CD4-positive, alpha-beta T cell treated with Interleukin-15 for 1 hour (primary cell): ENCODE results near the gene DUSP18.
"Not testable (repeated sequence)": the region's sequence is repeated elsewhere in the genome, so short reads cannot be mapped to it uniquely, and the experiment has no call there.

Experiments
- DNase-seq: peaks from one replicate; pipeline ENCODE4 v3.0.0-alpha.2; 2020

The DUSP18 gene

GRCh38 chr22:30667494-30668385, at the start of gene DUSP18:
Gene DUSP18, minus strand, starts transcription at chr22:30667875. Its CDS starts 3,872 bp downstream, at chr22:30664003.
- DNase-seq = peak; percentile 92

GRCh38 chr22:30714062-30714461, 46.4 kb upstream of the DUSP18 start:
- no peak for DNase-seq

- DNase-seq = no peak
Measured at GRCh38 chr22:30712094-30712493, 44.4 kb upstream of the DUSP18 start.

GRCh38 chr22:30709980-30710379, 42.3 kb upstream of the DUSP18 start:
- not testable (repeated sequence) for DNase-seq

- DNase-seq = no peak
Measured at GRCh38 chr22:30705710-30706651, 38.3 kb upstream of the DUSP18 start.

GRCh38 chr22:30704978-30705377, 37.3 kb upstream of the DUSP18 start:
- no peak for DNase-seq

- DNase-seq = no peak
Measured at GRCh38 chr22:30702856-30703255, 35.2 kb upstream of the DUSP18 start.

GRCh38 chr22:30701872-30702271, 34.2 kb upstream of the DUSP18 start:
- no peak for DNase-seq

GRCh38 chr22:30697975-30698374, 30.3 kb upstream of the DUSP18 start:
- DNase-seq = no peak

- no peak for DNase-seq
Measured at GRCh38 chr22:30695871-30696655, 28.4 kb upstream of the DUSP18 start.

GRCh38 chr22:30695351-30695851, 27.7 kb upstream of the DUSP18 start:
- DNase-seq = no peak

- peak; percentile 18 for DNase-seq
Measured at GRCh38 chr22:30694640-30695350, 27.1 kb upstream of the DUSP18 start, which contains the start of gene OSBP2. Gene OSBP2, plus strand, starts transcription at chr22:30694874. Its CDS starts 36 bp downstream, at chr22:30694910.

GRCh38 chr22:30694171-30694639, 26.5 kb upstream of the DUSP18 start:
- peak; percentile 59 for DNase-seq

- no peak for DNase-seq
Measured at GRCh38 chr22:30691204-30691603, 23.5 kb upstream of the DUSP18 start.

GRCh38 chr22:30689622-30690021, 21.9 kb upstream of the DUSP18 start:
- DNase-seq = no peak

- DNase-seq = no peak
Measured at GRCh38 chr22:30687358-30687757, 19.7 kb upstream of the DUSP18 start.

- DNase-seq = no peak
Measured at GRCh38 chr22:30685178-30685577, 17.5 kb upstream of the DUSP18 start.

- no peak for DNase-seq
Measured at GRCh38 chr22:30681831-30682230, 14.2 kb upstream of the DUSP18 start.

- no peak for DNase-seq
Measured at GRCh38 chr22:30680991-30681770, 13.5 kb upstream of the DUSP18 start.

GRCh38 chr22:30679895-30680690, 12.4 kb upstream of the DUSP18 start:
- not testable (repeated sequence) for DNase-seq
